KBM-7 (cell line): ENCODE results near the gene EIF5AL1.
"Not testable (repeated sequence)": the region's sequence is repeated elsewhere in the genome, so short reads cannot be mapped to it uniquely, and the experiment has no call there.

Experiments
- DNase-seq: peaks from one replicate; pipeline ENCODE4 v3.0.0-alpha.2; 2015
- in situ Hi-C: fragments of 300-500 bp; cut with MboI; formaldehyde crosslinking; loops from 2 replicates; pipeline ENCODE4 v1.14.3; 2020; ENCODE audit warnings: low sequenced_read_pairs, low pct_unique_long_range_greater_than_20kb, mixed read lengths

Gene EIF5AL1

GRCh38 chr10:79511891-79512583 lies at the start of gene EIF5AL1:
Gene EIF5AL1, plus strand, starts transcription at chr10:79512533. Its CDS starts 117 bp downstream, at chr10:79512650.
- in situ Hi-C loops, DNase-seq: not testable (repeated sequence)

DNA sequence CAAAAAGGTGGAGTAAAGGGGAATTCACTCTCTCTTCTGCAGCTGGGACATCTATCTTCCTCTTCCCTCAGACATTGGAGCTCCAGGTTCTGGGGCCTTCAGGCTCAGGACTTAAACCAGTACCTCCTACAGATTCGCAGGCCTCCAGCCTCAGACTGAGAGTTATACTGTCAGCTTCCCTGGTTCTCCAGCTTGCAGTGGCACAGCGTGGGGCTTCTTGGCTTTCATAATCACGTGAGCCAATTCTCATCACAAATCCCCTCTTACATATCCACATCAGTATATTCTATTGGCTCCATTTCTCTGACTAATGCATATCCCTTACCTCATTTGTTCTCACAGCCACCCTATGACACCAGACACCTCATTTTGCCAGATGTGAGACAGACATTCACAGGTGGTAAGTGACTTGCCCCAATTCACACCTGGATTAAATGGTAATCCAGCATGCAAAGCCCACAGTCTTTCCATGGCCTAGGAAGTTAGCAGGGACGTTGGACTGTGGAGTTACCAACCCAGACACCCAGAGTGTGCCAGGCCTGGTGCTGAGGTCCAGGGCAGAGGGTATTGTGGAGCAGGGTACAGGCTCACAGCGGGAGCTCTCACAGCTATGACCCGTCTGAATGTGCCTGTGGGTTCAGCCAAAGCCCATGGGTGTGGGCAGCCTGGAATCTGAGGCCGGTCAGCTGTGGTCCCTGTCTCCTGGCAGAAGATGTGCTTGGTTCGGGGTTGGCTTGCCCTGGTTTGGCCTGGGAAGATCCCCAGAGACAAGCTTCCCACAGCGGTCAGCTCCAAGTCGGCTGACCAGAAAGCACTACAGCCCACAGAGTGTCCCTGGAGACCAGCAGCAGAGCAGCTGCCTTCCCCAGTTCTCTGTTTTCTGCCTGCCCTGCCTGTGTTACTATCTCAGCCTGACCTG lies 48.5 kb upstream of the EIF5AL1 start:
- in situ Hi-C loops = no loop called here
- DNase-seq = no peak

DNA sequence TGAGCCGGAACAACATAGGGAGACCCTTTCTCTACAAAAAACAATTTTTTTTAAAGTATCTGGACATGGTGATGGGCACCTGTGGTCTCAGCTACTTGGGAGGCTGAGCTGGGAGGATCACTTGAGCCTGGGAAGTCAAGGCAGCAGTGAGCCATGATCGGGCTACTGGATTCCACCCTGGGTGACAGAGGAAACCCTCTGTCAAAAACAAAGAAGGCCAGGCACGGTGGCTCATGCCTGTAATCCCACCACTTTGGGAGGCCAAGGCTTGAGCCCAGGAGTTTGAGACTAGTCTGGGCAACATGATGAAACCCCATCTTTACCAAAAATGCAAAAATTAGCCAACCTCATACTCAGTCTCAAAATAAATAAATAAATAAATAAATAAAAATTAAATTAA lies 47.0 kb upstream of the EIF5AL1 start:
- in situ Hi-C loops = no loop called here
- DNase-seq = no peak

- in situ Hi-C loops = no loop called here
- no peak for DNase-seq
Measured at GRCh38 chr10:79468015-79468560, 44.2 kb upstream of the EIF5AL1 start.

DNA sequence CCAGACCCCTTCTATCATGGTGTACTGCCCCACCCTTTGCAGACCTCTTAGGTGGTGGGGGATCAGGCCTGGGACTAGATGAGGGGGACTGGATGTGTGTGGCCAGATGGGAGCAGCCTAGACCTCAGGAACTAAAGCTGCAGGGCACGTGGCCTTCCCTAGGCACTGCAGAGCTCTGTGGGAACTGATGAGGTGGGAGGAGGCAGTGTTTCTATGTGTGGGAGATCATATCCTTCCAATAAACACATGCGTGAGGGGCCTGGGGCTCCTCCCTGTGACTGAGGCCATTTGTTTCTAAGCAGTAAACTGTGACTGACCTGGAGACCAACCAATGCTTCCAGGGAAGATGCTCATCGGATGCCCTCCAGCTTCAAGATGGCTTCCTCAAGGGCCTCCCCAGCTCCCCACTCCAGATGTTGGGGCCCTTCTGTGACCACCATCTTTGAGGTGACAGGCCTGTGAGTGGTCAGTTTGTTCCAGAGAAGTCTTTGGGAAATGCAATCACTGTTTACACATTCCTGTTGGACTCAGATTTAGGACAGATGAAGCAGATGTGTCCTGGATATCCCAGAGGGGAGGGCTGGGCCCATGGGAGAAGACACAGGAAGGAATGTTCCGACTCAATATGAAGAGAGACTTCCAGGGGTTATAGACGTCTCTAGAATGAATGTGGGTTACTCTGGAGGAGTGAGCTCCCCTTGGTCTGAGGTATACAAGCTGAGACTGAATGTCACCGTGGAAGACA lies 43.3 kb upstream of the EIF5AL1 start:
- in situ Hi-C loops = no loop called here
- no peak for DNase-seq

GRCh38 chr10:79470096-79470495 lies 42.2 kb upstream of the EIF5AL1 start:
- in situ Hi-C loops = no loop called here
- no peak for DNase-seq

GRCh38 chr10:79471776-79472175 lies 40.6 kb upstream of the EIF5AL1 start:
- in situ Hi-C loops = no loop called here

DNA sequence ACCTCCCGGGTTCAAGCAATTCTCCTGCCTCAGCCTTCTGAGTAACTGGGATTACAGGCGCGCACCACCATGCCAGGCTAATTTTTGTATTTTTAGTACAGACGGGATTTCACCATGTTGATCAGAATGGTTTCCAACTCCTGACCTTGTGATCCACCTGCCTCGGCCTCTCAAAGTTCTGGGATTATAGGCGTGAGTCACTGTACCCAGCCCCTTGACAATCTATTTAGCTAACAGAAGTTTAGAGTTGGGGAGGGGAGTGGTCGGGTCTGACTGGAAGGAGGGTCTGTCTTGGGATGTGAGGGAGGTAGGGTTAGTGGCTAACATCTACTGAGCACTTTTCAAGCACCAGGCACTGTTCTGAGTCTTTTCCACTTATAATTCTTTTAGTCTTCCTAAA lies 39.9 kb upstream of the EIF5AL1 start:
- in situ Hi-C loops = no loop called here
- no peak for DNase-seq

More at GRCh38 chr10:79471776-79472175, 40.6 kb upstream of the EIF5AL1 start:
- no peak for DNase-seq

- in situ Hi-C loops = no loop called here
- no peak for DNase-seq
Measured at GRCh38 chr10:79472951-79473350, 39.4 kb upstream of the EIF5AL1 start.

- in situ Hi-C loops = no loop called here
- no peak for DNase-seq
Measured at GRCh38 chr10:79473496-79474095, 38.7 kb upstream of the EIF5AL1 start.

DNA sequence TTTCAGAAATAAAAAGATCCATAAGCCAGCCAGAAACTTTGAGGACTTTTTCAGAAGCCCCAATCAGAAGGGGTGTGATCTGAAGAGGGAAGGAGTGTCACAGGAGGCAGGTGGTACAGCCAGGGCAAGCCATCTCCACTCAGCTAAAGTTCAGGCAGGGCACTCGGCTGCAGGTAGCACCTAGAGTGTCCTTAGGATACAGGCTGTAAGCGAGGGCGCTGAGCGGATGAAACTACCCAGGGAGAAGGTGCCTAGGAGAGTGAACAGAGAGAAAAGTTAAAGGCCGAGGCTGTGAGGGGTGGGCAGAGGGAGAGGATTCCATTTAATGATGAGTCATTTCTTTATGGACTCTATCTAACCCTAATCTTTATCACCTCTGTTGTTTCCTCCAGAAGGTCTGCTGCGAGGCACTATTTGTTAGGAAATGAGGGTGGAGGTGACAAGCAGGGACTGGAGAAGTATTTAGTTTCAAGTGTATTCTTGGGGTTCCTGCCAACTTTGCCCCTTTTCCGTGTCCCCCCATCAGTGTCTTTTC lies 37.1 kb upstream of the EIF5AL1 start:
- DNase-seq = no peak
- in situ Hi-C loops = loop anchor here (25.0 kb wide), 1 partner anchor 88 kb away; no protein-coding TSS in a partner anchor

DNA sequence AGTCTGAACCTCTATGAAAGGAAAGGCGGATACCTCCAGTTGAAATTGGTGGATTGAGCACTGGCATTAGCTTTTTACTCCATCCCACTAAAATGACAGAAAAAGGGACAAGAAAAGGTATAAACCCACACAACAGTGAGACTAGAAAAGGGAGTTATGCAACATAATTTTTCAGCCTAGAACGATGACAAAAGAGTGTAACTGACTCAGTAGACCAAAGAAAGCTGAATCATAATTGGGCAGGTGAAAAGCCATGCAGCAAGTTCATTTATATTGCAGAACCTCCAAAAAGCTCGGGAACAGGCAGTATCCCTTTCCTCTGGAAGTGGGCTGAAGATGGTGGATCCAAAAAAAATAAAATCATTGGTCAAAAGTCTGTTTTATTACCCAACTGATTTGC lies 36.5 kb upstream of the EIF5AL1 start:
- DNase-seq = no peak
- in situ Hi-C loops = loop anchor here (25.0 kb wide), 1 partner anchor 89 kb away; no protein-coding TSS in a partner anchor

DNA sequence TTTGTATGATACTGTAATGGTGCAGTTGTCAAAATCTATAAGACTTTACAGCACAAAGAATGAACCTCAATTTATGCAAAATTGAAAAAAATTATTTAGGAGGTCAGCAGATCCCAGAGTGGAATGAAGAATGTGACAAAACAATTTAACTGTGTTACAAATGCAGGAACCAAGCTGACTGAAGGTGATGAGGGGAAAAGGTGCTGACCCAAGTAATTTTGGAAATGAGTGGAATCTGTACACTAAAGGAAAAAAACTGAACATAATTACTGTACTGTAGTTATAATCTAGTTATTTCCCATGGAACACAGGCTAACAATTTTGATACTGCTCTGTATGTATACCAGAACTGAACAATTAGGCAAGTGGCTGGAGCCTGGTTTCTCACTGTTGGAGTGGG lies 35.7 kb upstream of the EIF5AL1 start:
- no peak for DNase-seq
- in situ Hi-C loops = loop anchor here (25.0 kb wide), 1 partner anchor 89 kb away; no protein-coding TSS in a partner anchor

DNA sequence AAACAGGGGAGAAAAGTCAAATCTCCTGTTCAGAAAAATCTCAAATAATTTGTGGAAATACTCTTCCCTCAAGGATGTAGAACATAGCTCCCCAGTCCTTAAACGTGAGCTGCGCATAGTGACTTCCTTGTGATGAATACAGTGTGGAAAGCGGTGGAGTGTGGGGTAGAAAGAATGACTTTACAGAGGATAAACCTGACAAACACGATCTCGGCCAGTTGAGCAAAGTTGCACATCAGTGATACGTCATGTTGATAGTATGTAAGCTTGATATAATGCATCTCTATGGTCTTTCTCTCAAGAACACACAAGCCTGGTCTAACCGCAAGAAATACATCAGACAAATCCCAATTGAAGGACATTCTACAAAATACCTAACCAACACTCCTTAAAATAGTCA lies 34.9 kb upstream of the EIF5AL1 start:
- DNase-seq = no peak
- in situ Hi-C loops = loop anchor here (25.0 kb wide), 1 partner anchor 90 kb away; no protein-coding TSS in a partner anchor

- DNase-seq = no peak
- in situ Hi-C loops = loop anchor here (25.0 kb wide), 1 partner anchor 92 kb away; no protein-coding TSS in a partner anchor
Measured at GRCh38 chr10:79479283-79479909, 32.9 kb upstream of the EIF5AL1 start.

DNA sequence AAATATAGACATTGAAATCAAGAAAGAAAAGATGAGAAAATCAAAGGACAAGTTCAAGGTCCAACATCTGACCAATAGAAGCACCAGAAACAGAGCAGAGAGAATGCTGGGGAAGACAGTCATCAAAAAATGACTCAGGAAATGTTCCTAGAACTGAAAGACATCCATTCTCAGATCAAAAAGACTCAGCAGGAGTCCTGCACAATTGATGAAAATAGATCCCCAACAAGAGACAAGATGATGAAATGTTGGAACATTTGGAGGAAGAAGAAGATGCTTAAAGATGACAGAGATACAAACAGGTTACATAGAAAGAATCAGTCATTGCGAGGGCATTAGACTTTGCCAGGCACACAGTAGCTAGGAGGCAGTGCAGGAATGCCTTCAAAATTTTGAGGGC lies 30.0 kb upstream of the EIF5AL1 start:
- in situ Hi-C loops = loop anchor here (25.0 kb wide), 1 partner anchor 95 kb away; no protein-coding TSS in a partner anchor
- no peak for DNase-seq

DNA sequence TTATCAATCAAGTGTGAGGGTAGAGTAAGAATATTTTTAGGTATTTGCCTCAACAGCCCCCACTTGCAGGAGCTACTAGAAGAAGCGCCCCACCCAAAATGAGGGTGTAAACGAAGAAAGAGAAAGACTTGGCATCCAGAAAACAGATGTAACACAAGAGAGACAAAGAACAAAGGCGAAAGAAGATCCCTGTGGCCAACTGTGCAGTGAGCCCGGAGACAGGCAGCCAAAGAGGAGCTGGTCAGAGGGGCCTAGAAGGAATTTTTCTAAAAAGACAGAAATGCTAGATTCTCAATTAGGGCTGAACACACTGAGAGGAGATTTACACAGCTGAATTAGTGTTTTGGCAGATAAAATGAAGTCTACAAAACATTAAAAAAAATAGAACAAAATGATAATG lies 29.6 kb upstream of the EIF5AL1 start:
- DNase-seq = no peak
- in situ Hi-C loops = loop anchor here (25.0 kb wide), 1 partner anchor 95 kb away; no protein-coding TSS in a partner anchor

DNA sequence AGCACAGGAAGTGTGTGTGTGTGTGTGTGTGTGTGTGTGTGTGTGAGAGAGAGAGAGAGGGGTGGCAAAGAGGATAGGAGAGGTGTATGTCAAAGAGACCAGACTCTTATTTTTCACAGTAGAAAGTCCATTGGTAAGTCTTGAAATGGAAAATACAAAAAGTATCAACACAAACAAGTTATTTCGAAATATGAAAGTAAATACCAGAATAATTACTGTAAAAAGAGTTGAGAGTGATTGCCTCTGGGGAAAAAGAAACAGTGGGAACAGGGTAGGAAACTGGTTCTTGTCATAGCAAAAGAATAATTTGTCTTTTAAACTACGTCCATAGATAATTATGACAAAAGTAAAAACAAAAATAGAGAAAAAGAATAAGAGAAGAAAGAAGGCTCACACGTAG lies 29.0 kb upstream of the EIF5AL1 start:
- in situ Hi-C loops = loop anchor here (25.0 kb wide), 1 partner anchor 96 kb away; no protein-coding TSS in a partner anchor
- no peak for DNase-seq
